Measurements from ENCODE around the gene CWC25.
A peak's percentile ranks its signal among the peaks of the same experiment; 100 is the strongest.

Gene CWC25

GRCh38 chr17:38870259-38871165 lies 45.4 kb upstream of the CWC25 start:
- no peak for TF ChIP-seq CTCF (IDR thresholded peaks at IDR 0.05; ENCODE audit: insufficient read depth, low read depth, low read length, missing control alignments)
- H3K4me3 ChIP-seq (ENCODE audit: low read depth, low read length), result peak overlapping the region; percentile 84
- DNase-seq (ENCODE audit: low read depth), result peak; percentile 81

- TF ChIP-seq CTCF (IDR thresholded peaks at IDR 0.05; ENCODE audit: insufficient read depth, low read depth, low read length, missing control alignments), result no peak
- DNase-seq (ENCODE audit: low read depth), result peak; percentile 95
Observed at GRCh38 chr17:38869526-38870258, 44.6 kb upstream of the CWC25 start, which contains the start of gene LASP1. Gene LASP1, plus strand, starts transcription at chr17:38870058. Its CDS starts 132 bp downstream, at chr17:38870190.

GRCh38 chr17:38868817-38869525 lies 43.9 kb upstream of the CWC25 start:
- peak; percentile 93 for DNase-seq (ENCODE audit: low read depth)
- peak overlapping the region; percentile 84 for H3K4me3 ChIP-seq (ENCODE audit: low read depth, low read length)
- peak; percentile 26 for TF ChIP-seq CTCF (IDR thresholded peaks at IDR 0.05; ENCODE audit: insufficient read depth, low read depth, low read length, missing control alignments)

More at GRCh38 chr17:38869526-38870258, 44.6 kb upstream of the CWC25 start, which contains the start of gene LASP1:
- H3K4me3 ChIP-seq (ENCODE audit: low read depth, low read length), result peak within 1 kb of the TSS; percentile 84

- H3K4me3 ChIP-seq (ENCODE audit: low read depth, low read length), result peak overlapping the region; percentile 84
- TF ChIP-seq CTCF (IDR thresholded peaks at IDR 0.05; ENCODE audit: insufficient read depth, low read depth, low read length, missing control alignments), result no peak
- DNase-seq (ENCODE audit: low read depth), result peak; percentile 84
Observed at GRCh38 chr17:38867968-38868816, 43.1 kb upstream of the CWC25 start.

GRCh38 chr17:38867179-38867967 lies 42.3 kb upstream of the CWC25 start:
- H3K4me3 ChIP-seq (ENCODE audit: low read depth, low read length), result peak overlapping the region; percentile 84
- DNase-seq (ENCODE audit: low read depth), result peak; percentile 84
- TF ChIP-seq CTCF (IDR thresholded peaks at IDR 0.05; ENCODE audit: insufficient read depth, low read depth, low read length, missing control alignments), result no peak
